ENCODE results near the gene NDE1. TPM values are rescaled to one million over a fixed set of nuclear protein-coding genes. Genes with fewer than 3 reads are reported as not detected.

The NDE1 gene
- total and polyA plus RNA-seq, 9 of the 15 experiments (the other 6 are each of a cell fraction or from before 2014, with no cell fraction given), result 3.1 to 59.9 (median 30.0) TPM

GRCh38 chr16:15704545-15704987 lies 54.5 kb downstream of the NDE1 start:
- H3K27ac ChIP-seq (ENCODE audit: extremely low read depth, low read depth, low read length), result no peak overlapping the region
- peaks cover 43% of the 10 kb centered on the region; the same call in 2 of the 3 replicates for H3K36me3 ChIP-seq (ENCODE audit: control insufficient read depth, insufficient read depth, low read length)
- in situ Hi-C loops (cut with MboI), result loop anchor here (10.0 kb wide), 1 partner anchor 280 kb away; no protein-coding TSS in a partner anchor
- no peak for TF ChIP-seq FIP1L1 (IDR thresholded peaks at IDR 0.05; ENCODE audit: low read depth, low read length, poor library complexity, severe bottlenecking)
- TF ChIP-seq HNRNPUL1 (IDR thresholded peaks at IDR 0.05; ENCODE audit: low read length), result no peak
- no peak for TF ChIP-seq ATF6 (CRISPR knock-in tag; IDR thresholded peaks at IDR 0.05)
- 0 out of 2 replicates have a peak, but pooled peaks have one; percentile 37 for TF ChIP-seq KLF16 (IDR thresholded peaks at IDR 0.05)
- TF ChIP-seq ZNF224 (CRISPR knock-in tag; IDR thresholded peaks at IDR 0.05), result no peak
- TF ChIP-seq TAF1 (IDR thresholded peaks at IDR 0.05; ENCODE audit: control insufficient read depth, extremely low read depth, insufficient read depth, low read length, severe bottlenecking), result no peak
- TF ChIP-seq NCOA1 (IDR thresholded peaks at IDR 0.05; ENCODE audit: low read depth), result no peak
- no peak for TF ChIP-seq ELK1 (CRISPR knock-in tag; IDR thresholded peaks at IDR 0.05)
- TF ChIP-seq NFIX (CRISPR knock-in tag; IDR thresholded peaks at IDR 0.05; ENCODE audit: low read depth), result no peak
- no peak for TF ChIP-seq ZNF507 (tag; conservative IDR thresholded peaks at IDR 0.05)
- no peak for TF ChIP-seq CREB1 (IDR thresholded peaks at IDR 0.05)
- TF ChIP-seq CREB1 (CRISPR knock-in tag; IDR thresholded peaks at IDR 0.05), result no peak
- no peak for TF ChIP-seq CBX8 (IDR thresholded peaks at IDR 0.05; ENCODE audit: borderline replicate concordance, extremely low read depth, low read depth, low read length, poor library complexity, severe bottlenecking)
- TF ChIP-seq TBP (optimal IDR thresholded peaks at IDR 0.05; ENCODE audit: low read depth, low read length), result no peak
- TF ChIP-seq RBM34 (IDR thresholded peaks at IDR 0.05; ENCODE audit: borderline replicate concordance, insufficient read depth, low read length), result no peak
- no peak for TF ChIP-seq ZNF384 (IDR thresholded peaks at IDR 0.05; ENCODE audit: low read depth, low read length)
- TF ChIP-seq DMBX1 (CRISPR knock-in tag; IDR thresholded peaks at IDR 0.05; ENCODE audit: borderline replicate concordance), result no peak
- no peak for TF ChIP-seq CBX1 (IDR thresholded peaks at IDR 0.05; ENCODE audit: low read depth)
- no peak for TF ChIP-seq CAMTA2 (CRISPR knock-in tag; conservative IDR thresholded peaks at IDR 0.05)
- no peak for TF ChIP-seq PYGO2 (tag; IDR thresholded peaks at IDR 0.05)

More at GRCh38 chr16:15704545-15704987, 54.5 kb downstream of the NDE1 start:
- intact Hi-C loops (cut with micrococcal nuclease), result loop anchor here (2.0 kb wide), 1 partner anchor 278 kb away; no protein-coding TSS in a partner anchor
- ATAC-seq, result peak; percentile 97
- no peaks in the 10 kb centered on the region for H3K27me3 ChIP-seq (ENCODE audit: control insufficient read depth in 2 of 2, insufficient read depth in 2 of 2, low read length in 2 of 2)
- 27% methylated on average over 8 of the region's 8 CpGs for WGBS (ENCODE audit: insufficient coverage, low coverage, missing lambda C conversion rate)
- H3K4me1 ChIP-seq (replicated peaks in 1 of 2; ENCODE audit: control insufficient read depth in 2 of 2, insufficient read depth in 2 of 2, low read length in 2 of 2), result peaks cover 0 to 5% of the 10 kb centered on the region in 2 experiments; a peak in 2 of 5 replicates
- no peaks in the 10 kb centered on the region for H4K20me1 ChIP-seq (replicated peaks; ENCODE audit: control insufficient read depth, insufficient read depth, low read length)
- CTCF ChIA-PET (ENCODE audit: low intra/inter-chr PET ratio), result interaction anchor here (0.6 to 1.1 kb wide), 2 partner anchors 62 to 167 kb away, joined by 3 to 4 read pairs; partner anchors contain the start of gene MARF1
- no peak overlapping the region for H2AFZ ChIP-seq (ENCODE audit: low read depth, low read length)
- no peak overlapping the region for H3K9ac ChIP-seq (ENCODE audit: insufficient read depth in 1 of 2, low read depth in 2 of 2, low read length in 2 of 2)
- H3K4me3 ChIP-seq, result no peak overlapping the region
- POLR2A ChIA-PET, result interaction anchor here (2.0 kb wide), 1 partner anchor 17 kb away, joined by 5 read pairs; no protein-coding TSS in a partner anchor
- peak; percentile 84 to 89 (median 86) for DNase-seq (ENCODE audit: extremely low read depth in 1 of 4, low spot score in 3 of 4)
- no peak overlapping the region for H3K4me2 ChIP-seq (ENCODE audit: insufficient read depth, low read length)
- no TSS peak for BruUV-seq (replicated peaks)
- no peaks in the 10 kb centered on the region for H3K79me2 ChIP-seq (ENCODE audit: control insufficient read depth, insufficient read depth, low read length)
- H3K9me1 ChIP-seq (ENCODE audit: control insufficient read depth, insufficient read depth, low read length), result no peaks in the 10 kb centered on the region
- peak; percentile 96 for FAIRE-seq
- no peaks in the 10 kb centered on the region for H3K9me3 ChIP-seq (replicated peaks; ENCODE audit: control insufficient read depth, insufficient read depth, low read depth, low read length)
